Small intestine (tissue), 7 donors: Measurements from ENCODE around the gene CD226. TPM values are rescaled to one million over a fixed set of nuclear protein-coding genes. Genes with fewer than 3 reads are reported as not detected.
"Not testable (repeated sequence)": the region's sequence is repeated elsewhere in the genome, so short reads cannot be mapped to it uniquely, and the experiment has no call there.

Experiments used
- DNase-seq, 2 donors: peaks; one replicate each; pipeline versions ENCODE4 v3.0.0 to v3.0.0-alpha.2; 2013
- FAIRE-seq: peaks from 2 replicates; lab custom pipeline; 2012; peaks lifted over from hg19 to GRCh38; lab: Jason Lieb, UNC
- H3K27ac ChIP-seq, 3 donors: one replicate each; pipeline ENCODE4 v1.5.1; 2013; ENCODE audit warnings: low read length in 2 of 3, mild to moderate bottlenecking in 2 of 3, control low read depth in 1 of 3, inconsistent platforms in 1 of 3, low read depth in 1 of 3, moderate library complexity in 1 of 3
- H3K27me3 ChIP-seq, 3 donors: one replicate each; pipeline ENCODE4 v1.6.1; 2013; ENCODE audit warnings: low read length in 3 of 3, inconsistent platforms in 1 of 3; ENCODE audit not compliant: control insufficient read depth in 3 of 3, insufficient read depth in 3 of 3
- H3K36me3 ChIP-seq, 3 donors: one replicate each; pipeline ENCODE4 v1.6.1; 2013; ENCODE audit warnings: low read length in 3 of 3, inconsistent platforms in 1 of 3, low read depth in 1 of 3, mild to moderate bottlenecking in 1 of 3, moderate library complexity in 1 of 3; ENCODE audit not compliant: control insufficient read depth in 3 of 3, insufficient read depth in 2 of 3
- H3K4me1 ChIP-seq, 3 donors: one replicate each; pipeline ENCODE4 v1.6.1; 2013; ENCODE audit warnings: low read length in 2 of 3, inconsistent platforms in 1 of 3, low read depth in 1 of 3, mild to moderate bottlenecking in 1 of 3, moderate library complexity in 1 of 3; ENCODE audit not compliant: control insufficient read depth in 3 of 3, insufficient read depth in 2 of 3
- H3K4me3 ChIP-seq, 3 donors: one replicate each; pipeline ENCODE4 v1.5.1; 2013; ENCODE audit warnings: low read length in 3 of 3, control low read depth in 1 of 3, inconsistent platforms in 1 of 3, low read depth in 1 of 3, mild to moderate bottlenecking in 1 of 3, moderate library complexity in 1 of 3
- H3K9me3 ChIP-seq, 2 donors: one replicate each; pipeline ENCODE4 v1.6.1; 2013; ENCODE audit warnings: low read depth in 1 of 2, low read length in 1 of 2; ENCODE audit not compliant: control insufficient read depth in 2 of 2, insufficient read depth in 1 of 2
- WGBS, 3 donors: extraction: QIAGEN DNeasy Blood & Tissue Kit; methylation state at CpG; one replicate each; pipeline ENCODE4 v1.1.7; 2013; 5-methylcytosine and 5-hydroxymethylcytosine counted together
- polyA plus RNA-seq, 4 donors: library from polyadenylated mRNA; stranded (reverse) in 3 of 4; unstranded in 1 of 4; fragments of 200-250 nt in 3 of 4; fragments of 120-200 nt in 1 of 4; gene quantifications; one replicate each; pipeline versions ENCODE4 v1.2.1 to v1.2.3, GENCODE V29; 2013
- donor health status: healthy with polysubstance abuse.
- donor health status: control.
- donor health status: control.
- donor health status: Bipolar disorder and iron deficiency.
- donor health status: healthy.

CD226 gene
- polyA plus RNA-seq, 4 donors = 0.22 to 1.6 (median 0.74) TPM

DNA sequence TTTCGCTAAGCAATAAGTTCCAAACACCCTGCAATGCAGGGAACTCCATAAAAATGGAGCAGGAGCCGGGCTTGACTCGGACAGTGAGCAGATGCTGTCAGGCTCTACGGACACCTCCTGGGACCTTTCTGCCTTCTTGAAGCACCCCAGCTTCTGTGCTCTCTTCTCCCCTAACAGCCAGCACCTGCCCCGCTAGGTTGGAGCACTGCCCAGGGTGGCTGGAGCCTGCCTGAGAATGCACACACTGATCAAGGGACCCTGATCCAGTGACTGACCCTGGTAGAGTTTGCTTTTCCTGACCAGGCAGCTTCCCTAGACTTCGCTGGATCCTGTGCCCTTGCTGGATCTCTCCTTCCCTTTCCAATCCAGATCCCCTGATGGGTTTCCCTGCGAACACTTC is 40.9 kb downstream of the CD226 start:
- WGBS, 3 donors = 94 to 96% (median 94%) methylated on average over 7 of the region's 7 CpGs
- H3K27ac ChIP-seq = no peak overlapping the region
- no peak for FAIRE-seq
- no peaks in the 10 kb centered on the region for H3K9me3 ChIP-seq
- H3K36me3 ChIP-seq = no peaks in the 10 kb centered on the region
- no peak overlapping the region for H3K4me3 ChIP-seq
- no peaks in the 10 kb centered on the region for H3K4me1 ChIP-seq
- no peaks in the 10 kb centered on the region for H3K27me3 ChIP-seq
- DNase-seq = no peak

DNA sequence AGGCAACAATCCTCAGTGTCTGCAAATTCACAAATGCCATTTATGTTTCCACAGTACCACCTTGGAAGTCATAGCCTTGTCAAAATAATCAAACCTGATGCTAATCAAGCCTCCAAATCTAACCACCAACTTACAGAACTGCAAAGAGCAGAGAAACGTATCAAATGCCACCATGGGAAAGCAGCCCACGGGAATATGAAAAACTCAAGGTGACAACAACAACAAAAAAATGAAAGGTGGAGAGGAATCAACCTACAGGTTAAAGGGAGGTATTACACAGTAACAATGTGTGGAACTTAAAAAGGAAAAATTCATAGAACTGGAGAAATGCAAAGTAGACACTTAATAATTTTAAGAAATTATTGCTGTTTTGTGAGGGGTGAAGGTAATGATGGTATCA is 46.7 kb downstream of the CD226 start:
- H3K4me1 ChIP-seq = no peaks in the 10 kb centered on the region
- no peak for FAIRE-seq
- DNase-seq = no peak

DNA sequence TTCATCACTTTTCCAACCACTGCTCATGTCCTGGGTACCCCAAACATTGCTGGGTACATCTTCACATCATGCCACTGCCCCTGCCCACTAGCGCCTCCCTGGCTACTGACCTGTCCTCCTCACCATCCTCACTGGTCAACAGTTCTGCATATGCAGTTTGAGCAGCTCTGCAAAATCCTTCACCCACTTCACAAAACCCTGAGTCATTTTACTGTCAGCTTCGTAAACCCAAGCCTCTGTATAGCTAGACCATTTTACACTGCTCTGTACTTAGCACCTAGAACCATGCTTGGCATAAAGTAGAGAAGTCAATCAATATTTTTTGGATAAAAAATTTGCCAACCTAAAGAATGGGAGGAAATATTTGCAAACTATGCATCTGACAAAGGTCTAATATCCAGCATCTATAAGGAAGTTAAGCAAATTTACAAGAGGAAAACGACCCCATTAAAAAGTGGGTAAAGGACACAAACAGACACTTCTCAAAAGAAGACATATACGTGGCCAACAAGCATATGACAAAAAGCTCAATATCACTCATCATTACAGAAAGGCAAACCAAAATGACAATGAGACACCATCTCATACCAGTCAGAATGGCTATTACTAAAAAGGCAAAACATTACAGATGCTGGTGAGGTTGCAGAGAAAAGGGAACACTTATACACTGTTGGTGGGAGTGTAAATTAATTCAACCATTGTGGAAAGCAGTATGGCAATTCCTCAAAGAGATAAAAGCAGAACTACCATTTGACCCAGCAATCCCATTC is 48.3 kb downstream of the CD226 start:
- FAIRE-seq, H3K27me3 ChIP-seq, H3K4me1 ChIP-seq, H3K4me3 ChIP-seq, H3K36me3 ChIP-seq, DNase-seq, H3K9me3 ChIP-seq, H3K27ac ChIP-seq: not testable (repeated sequence)
- WGBS, 3 donors = 71 to 85% (median 81%) methylated on average over 4 of the region's 4 CpGs

More for the DNA sequence above, 46.7 kb downstream of the CD226 start:
- Histone ChIP-seq H3K4me3 (no peak overlapping the region), H3K9me3 (no peaks in the 10 kb centered on the region), H3K27ac (no peak overlapping the region), H3K36me3 (no peaks in the 10 kb centered on the region), H3K27me3 (no peaks in the 10 kb centered on the region)
- WGBS, 3 donors = 86 to 89% (median 87%) methylated on average over 2 of the region's 2 CpGs

DNA sequence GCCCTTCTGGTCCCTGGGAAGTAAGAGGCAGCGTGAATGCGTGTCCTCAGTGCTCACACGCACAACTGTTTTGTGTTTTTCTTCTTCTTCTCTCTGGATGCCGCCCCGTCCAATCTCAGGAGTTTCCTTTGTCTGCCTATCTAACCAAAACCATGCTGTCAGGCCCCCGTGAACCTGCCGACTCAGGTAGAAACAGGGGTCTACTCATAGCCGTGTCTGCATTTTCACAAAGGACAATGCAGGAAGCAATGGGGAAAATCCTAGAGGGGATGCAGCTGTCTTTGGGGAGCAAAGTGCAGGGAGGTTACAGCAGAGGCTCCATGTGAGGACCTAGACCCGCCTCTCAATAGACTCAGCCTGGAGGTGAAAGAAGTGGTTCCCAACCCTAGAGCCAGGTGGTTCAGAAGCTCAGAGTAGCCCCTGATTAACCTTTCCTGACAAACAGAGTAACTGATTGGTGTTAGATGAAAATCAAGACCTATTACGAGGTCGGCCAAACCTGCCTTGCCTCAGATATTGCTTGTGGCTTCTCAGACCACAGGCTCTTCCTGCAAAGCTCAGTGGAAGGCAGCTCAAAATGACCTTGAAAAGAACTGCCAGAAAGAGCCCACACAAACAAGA is 49.3 kb downstream of the CD226 start:
- no peak for DNase-seq
- no peak overlapping the region for H3K27ac ChIP-seq
- H3K36me3 ChIP-seq = no peaks in the 10 kb centered on the region
- no peak for FAIRE-seq
- 60 to 66% (median 65%) methylated on average over 11 of the region's 11 CpGs for WGBS, 3 donors
- H3K27me3 ChIP-seq = no peaks in the 10 kb centered on the region
- H3K9me3 ChIP-seq = no peaks in the 10 kb centered on the region
- H3K4me3 ChIP-seq = no peak overlapping the region
- no peaks in the 10 kb centered on the region for H3K4me1 ChIP-seq

DNA sequence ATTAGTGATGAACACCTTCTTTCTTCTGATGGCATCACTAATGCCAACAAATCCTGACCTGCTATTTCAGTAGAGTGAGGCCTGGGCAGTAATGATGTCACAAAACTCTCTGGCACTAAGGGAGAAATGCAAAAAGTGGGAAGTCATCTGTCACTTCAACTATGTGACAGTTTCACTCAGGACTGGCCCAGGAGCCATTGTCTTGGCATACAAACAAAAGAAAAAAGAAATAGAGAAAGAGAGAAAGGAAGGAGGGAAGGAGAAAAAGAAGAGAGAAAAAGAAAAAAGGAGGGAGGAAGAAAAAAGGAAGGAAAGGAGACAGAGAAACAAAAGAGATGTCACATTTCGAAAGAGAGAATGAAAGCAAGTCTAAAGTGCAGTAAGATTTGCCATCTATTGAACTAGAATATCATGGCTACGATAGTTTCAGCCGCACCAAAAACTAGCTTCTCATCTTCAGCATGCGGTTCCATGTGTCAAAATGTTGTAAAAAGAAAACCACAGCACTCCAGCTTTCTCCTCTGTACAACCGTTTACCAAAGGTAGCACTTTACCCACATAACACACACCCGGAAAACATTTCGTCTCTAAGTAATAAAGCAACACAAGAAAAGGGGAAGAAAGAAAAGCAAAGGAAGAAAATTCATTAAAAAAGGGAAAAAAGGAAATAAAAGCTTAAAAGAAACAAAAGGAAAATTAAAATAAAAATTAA is 50.1 kb downstream of the CD226 start:
- peak in 1 of 2 donors; percentile 43 for DNase-seq
- H3K4me1 ChIP-seq = no peaks in the 10 kb centered on the region
- no peak overlapping the region for H3K4me3 ChIP-seq
- H3K27me3 ChIP-seq = no peaks in the 10 kb centered on the region
- no peaks in the 10 kb centered on the region for H3K9me3 ChIP-seq
- H3K36me3 ChIP-seq = no peaks in the 10 kb centered on the region
- no peak for FAIRE-seq
- 66 to 80% (median 74%) methylated on average over 7 of the region's 7 CpGs for WGBS, 3 donors
- H3K27ac ChIP-seq = no peak overlapping the region

DNA sequence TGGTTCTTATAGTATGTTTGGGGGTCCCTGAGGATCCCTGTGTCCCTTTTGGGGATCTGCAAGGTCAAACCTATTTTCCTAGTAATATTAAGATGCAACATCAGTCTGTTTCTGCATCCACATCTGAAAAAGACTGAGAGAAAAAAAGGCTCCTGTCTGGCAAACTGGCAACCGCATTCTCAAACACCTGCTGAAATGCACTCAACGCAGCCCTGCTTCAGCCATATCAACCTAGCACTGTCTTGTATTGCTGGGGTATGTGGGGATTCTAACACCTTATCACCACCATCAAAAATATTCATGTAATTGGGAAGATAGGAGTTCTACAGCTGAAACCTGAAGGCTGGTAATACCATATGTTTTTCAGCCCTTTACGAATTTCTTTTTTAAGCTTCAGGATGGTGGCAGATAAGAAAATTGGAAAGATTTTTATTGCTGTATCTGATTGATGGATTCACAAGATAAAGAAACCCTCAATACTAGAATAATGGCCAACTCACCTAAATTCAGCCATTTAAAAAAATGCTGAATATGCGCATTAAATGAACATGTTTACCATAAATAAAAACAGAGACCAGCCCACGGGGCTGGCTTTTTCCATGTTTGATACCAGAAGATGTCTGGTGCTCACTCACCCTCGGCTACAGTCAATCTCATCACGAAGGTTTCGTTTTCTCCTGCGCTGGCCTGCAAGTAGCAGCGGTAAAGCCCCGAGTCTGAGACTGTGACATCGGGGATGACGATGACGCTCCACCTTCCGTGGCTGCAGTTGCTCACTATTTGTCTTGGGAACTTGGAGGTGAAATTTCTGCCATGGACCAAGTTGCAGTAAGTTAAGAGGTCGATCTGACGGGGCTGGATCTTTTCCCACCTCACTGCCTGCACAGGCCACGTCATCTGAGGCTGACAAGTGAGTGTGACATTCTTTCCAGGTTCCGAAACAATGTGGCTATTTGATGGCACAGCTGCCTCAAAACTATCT is 52.3 kb downstream of the CD226 start:
- DNase-seq (peak in 1 of 2 donors; percentile 13), FAIRE-seq (no peak)
- WGBS, 3 donors = 81 to 87% (median 87%) methylated on average over 19 of the region's 19 CpGs
- H3K4me1 ChIP-seq = no peaks in the 10 kb centered on the region
- no peaks in the 10 kb centered on the region for H3K36me3 ChIP-seq
- no peak overlapping the region for H3K27ac ChIP-seq
- H3K4me3 ChIP-seq = no peak overlapping the region
- no peaks in the 10 kb centered on the region for H3K27me3 ChIP-seq
- no peaks in the 10 kb centered on the region for H3K9me3 ChIP-seq

DNA sequence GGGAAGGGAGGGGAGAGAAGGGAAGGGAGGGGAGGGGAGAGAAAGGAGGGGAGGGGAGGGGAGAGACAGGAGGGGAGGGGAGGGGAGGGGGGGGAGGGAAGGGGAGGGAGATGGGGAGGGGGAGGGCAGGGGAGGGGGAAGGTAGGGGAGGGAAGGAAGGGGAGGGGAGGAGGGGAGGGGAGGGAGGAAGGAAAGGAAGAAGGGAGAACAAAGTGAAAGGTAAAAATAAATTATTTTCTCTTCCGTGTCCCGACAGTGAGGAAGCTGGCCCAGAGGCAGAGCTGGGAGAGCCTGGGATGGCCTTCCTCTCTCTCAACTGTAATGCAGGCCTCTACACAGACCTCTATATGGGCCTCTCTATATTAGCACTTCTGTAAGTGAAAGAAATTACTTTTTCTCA is 53.2 kb downstream of the CD226 start:
- FAIRE-seq (no peak), DNase-seq (no peak)
- Histone ChIP-seq H3K4me1 (no peaks in the 10 kb centered on the region), H3K27me3 (no peaks in the 10 kb centered on the region), H3K27ac (no peak overlapping the region), H3K36me3 (no peaks in the 10 kb centered on the region), H3K9me3 (no peaks in the 10 kb centered on the region), H3K4me3 (no peak overlapping the region)
- WGBS, 3 donors = 87 to 92% (median 91%) methylated on average over 2 of the region's 2 CpGs

DNA sequence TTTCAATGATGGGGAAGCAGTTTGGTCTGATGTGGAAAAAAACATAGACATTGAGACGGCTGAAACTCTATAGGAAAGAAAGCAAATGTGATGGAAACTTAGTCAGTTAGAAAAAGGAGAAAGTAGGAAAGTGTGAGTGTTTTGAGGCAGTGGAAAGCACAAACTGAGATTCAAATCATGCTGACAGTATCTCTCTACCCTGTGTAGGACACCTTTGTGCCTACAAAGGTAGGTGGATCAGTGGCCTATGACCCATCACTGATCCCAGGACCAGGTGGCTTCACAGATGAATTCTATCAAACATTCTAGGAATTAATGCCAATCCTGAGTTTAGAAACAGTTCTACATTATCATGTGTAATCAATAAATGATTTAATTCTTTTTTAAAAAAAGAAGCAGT is 57.1 kb downstream of the CD226 start:
- H3K4me1 ChIP-seq = no peaks in the 10 kb centered on the region
- DNase-seq = no peak
- no peak overlapping the region for H3K4me3 ChIP-seq
- WGBS, 3 donors = 80 to 93% (median 87%) methylated on average over 1 of the region's 1 CpG
- no peaks in the 10 kb centered on the region for H3K36me3 ChIP-seq
- FAIRE-seq = no peak
- H3K27me3 ChIP-seq = no peaks in the 10 kb centered on the region
- H3K27ac ChIP-seq = no peak overlapping the region
- no peaks in the 10 kb centered on the region for H3K9me3 ChIP-seq
